Measurements from ENCODE around the gene CZIB. TPM values are rescaled to one million over a fixed set of nuclear protein-coding genes. Genes with fewer than 3 reads are reported as not detected.

The CZIB gene
- total RNA-seq, 1 donor from 2014 or later = 48.9 TPM

- no peak overlapping the region for H3K4me3 Mint-ChIP-seq
- ChIA-PET CTCF (interaction anchor here (1.4 kb wide), 1 partner anchor 129 kb away, joined by 3 read pairs; no protein-coding TSS in a partner anchor), POLR2A (no interaction called here)
- DNase-seq = no peak
- peaks cover 37% of the 10 kb centered on the region for H3K36me3 Mint-ChIP-seq (ENCODE audit: low read depth)
- H3K9me3 Mint-ChIP-seq = no peaks in the 10 kb centered on the region
- intact Hi-C loops (cut with micrococcal nuclease) = no loop called here
- no peaks in the 10 kb centered on the region for H3K27me3 Mint-ChIP-seq
- no peak overlapping the region for H3K27ac Mint-ChIP-seq
- H3K4me1 Mint-ChIP-seq = peaks cover 13% of the 10 kb centered on the region
- TF ChIP-seq CTCF (IDR thresholded peaks at IDR 0.05) = no peak
- ATAC-seq (ENCODE audit: low read depth) = no peak
Measured at GRCh38 chr1:53264048-53264447, 43.6 kb upstream of the CZIB start.

GRCh38 chr1:53262000-53262399 lies 41.6 kb upstream of the CZIB start:
- Mint-ChIP-seq H3K9me3 (no peaks in the 10 kb centered on the region), H3K27me3 (no peaks in the 10 kb centered on the region), H3K4me3 (no peak overlapping the region), H3K27ac (no peak overlapping the region), H3K36me3 (ENCODE audit: low read depth) (peaks cover 49% of the 10 kb centered on the region), H3K4me1 (peaks cover 13% of the 10 kb centered on the region)
- TF ChIP-seq CTCF (IDR thresholded peaks at IDR 0.05) = no peak
- intact Hi-C loops (cut with micrococcal nuclease) = no loop called here
- DNase-seq (no peak), ATAC-seq (ENCODE audit: low read depth) (no peak)
- POLR2A ChIA-PET = no interaction called here
- CTCF ChIA-PET = no interaction called here

- ChIA-PET POLR2A (no interaction called here), CTCF (no interaction called here)
- TF ChIP-seq CTCF (IDR thresholded peaks at IDR 0.05) = no peak
- Mint-ChIP-seq H3K27ac (no peak overlapping the region), H3K9me3 (no peaks in the 10 kb centered on the region), H3K27me3 (no peaks in the 10 kb centered on the region), H3K4me1 (peaks cover 13% of the 10 kb centered on the region), H3K36me3 (ENCODE audit: low read depth) (peaks cover 44% of the 10 kb centered on the region), H3K4me3 (no peak overlapping the region)
- intact Hi-C loops (cut with micrococcal nuclease) = no loop called here
- no peak for ATAC-seq (ENCODE audit: low read depth)
- no peak for DNase-seq
Measured at GRCh38 chr1:53260631-53261247, 40.3 kb upstream of the CZIB start.

- intact Hi-C loops (cut with micrococcal nuclease) = no loop called here
- Mint-ChIP-seq H3K27ac (peak overlapping the region; percentile 16), H3K4me1 (peaks cover 13% of the 10 kb centered on the region), H3K36me3 (ENCODE audit: low read depth) (peaks cover 40% of the 10 kb centered on the region), H3K27me3 (no peaks in the 10 kb centered on the region), H3K4me3 (no peak overlapping the region), H3K9me3 (no peaks in the 10 kb centered on the region)
- peak; percentile 61 for ATAC-seq (ENCODE audit: low read depth)
- ChIA-PET POLR2A (no interaction called here), CTCF (interaction anchor here (0.7 to 1.8 kb wide), 2 partner anchors 19 to 133 kb away, joined by 3 to 4 read pairs; no protein-coding TSS in a partner anchor)
- no peak for TF ChIP-seq CTCF (IDR thresholded peaks at IDR 0.05)
- no peak for DNase-seq
Measured at GRCh38 chr1:53259932-53260331, 39.5 kb upstream of the CZIB start.

- H3K4me3 Mint-ChIP-seq = no peak overlapping the region
- POLR2A ChIA-PET = no interaction called here
- no peaks in the 10 kb centered on the region for H3K27me3 Mint-ChIP-seq
- intact Hi-C loops (cut with micrococcal nuclease) = no loop called here
- peaks cover 33% of the 10 kb centered on the region for H3K36me3 Mint-ChIP-seq (ENCODE audit: low read depth)
- no peak for DNase-seq
- H3K9me3 Mint-ChIP-seq = no peaks in the 10 kb centered on the region
- ATAC-seq (ENCODE audit: low read depth) = no peak
- no peak overlapping the region for H3K27ac Mint-ChIP-seq
- CTCF ChIA-PET = interaction anchor here (1.8 kb wide), 1 partner anchor 135 kb away, joined by 4 read pairs; no protein-coding TSS in a partner anchor
- H3K4me1 Mint-ChIP-seq = peaks cover 13% of the 10 kb centered on the region
- no peak for TF ChIP-seq CTCF (IDR thresholded peaks at IDR 0.05)
Measured at GRCh38 chr1:53258216-53258615, 37.8 kb upstream of the CZIB start.
